Activated CD8-positive, alpha-beta T cell treated with anti-CD3 and anti-CD28 coated beads for 36 hours (primary cell): ENCODE data around the gene LIX1. TPM values are rescaled to one million over a fixed set of nuclear protein-coding genes. Genes with fewer than 3 reads are reported as not detected.

Experiments
- ATAC-seq: fragments of 200-7000 bp; cut with Tn5 transposase; one replicate; pipeline ENCODE4 v1.10.0; 2021; ENCODE audit warnings: mild to moderate bottlenecking, moderate library complexity
- CTCF ChIA-PET: fragments of 350-600 bp; sonication (Branson Sonifier 250); formaldehyde crosslinking; loops from one replicate; lab custom pipeline; 2021; ENCODE audit warnings: antibody characterized with exemption; lab: Charles Lee
- POLR2A ChIA-PET: fragments of 350-600 bp; sonication (Branson Sonifier 250); formaldehyde crosslinking; loops from one replicate; lab custom pipeline; 2021; ENCODE audit warnings: antibody characterized with exemption; lab: Charles Lee
- DNase-seq: peaks from one replicate; pipeline ENCODE4 v3.0.0-alpha.2; 2020
- H3K27ac Mint-ChIP-seq: one replicate; pipeline ENCODE4 v1.8.0; 2021; ENCODE audit warnings: mild to moderate bottlenecking, mixed read lengths
- H3K27me3 Mint-ChIP-seq: one replicate; pipeline ENCODE4 v1.8.0; 2021; ENCODE audit warnings: mixed read lengths
- H3K36me3 Mint-ChIP-seq: one replicate; pipeline ENCODE4 v1.8.0; 2021; ENCODE audit warnings: low read depth, mixed read lengths
- H3K4me1 Mint-ChIP-seq: one replicate; pipeline ENCODE4 v1.8.0; 2021; ENCODE audit warnings: low read depth, mixed read lengths
- H3K4me3 Mint-ChIP-seq: one replicate; pipeline ENCODE4 v1.8.0; 2021; ENCODE audit warnings: mild to moderate bottlenecking, moderate library complexity, mixed read lengths
- H3K9me3 Mint-ChIP-seq: one replicate; pipeline ENCODE4 v1.8.0; 2021; ENCODE audit warnings: mixed read lengths
- intact Hi-C: fragments of 100-400 bp; cut with micrococcal nuclease; formaldehyde crosslinking; loops from one replicate; pipeline ENCODE4 v1.10.0; 2022
- total RNA-seq, 2 experiments: library from RNA; stranded (reverse); gene quantifications; one replicate each; pipeline ENCODE4 v1.2.3, GENCODE V29; 2021
- TF ChIP-seq, protein P1 (sequence below): fragments of 200-600 bp; IDR thresholded peaks from one replicate; pipeline ENCODE4 v1.8.0; 2022; ENCODE audit warnings: antibody characterized with exemption, mild to moderate bottlenecking

The LIX1 gene
- total RNA-seq, 2 experiments from 2014 or later, result not detected

DNA sequence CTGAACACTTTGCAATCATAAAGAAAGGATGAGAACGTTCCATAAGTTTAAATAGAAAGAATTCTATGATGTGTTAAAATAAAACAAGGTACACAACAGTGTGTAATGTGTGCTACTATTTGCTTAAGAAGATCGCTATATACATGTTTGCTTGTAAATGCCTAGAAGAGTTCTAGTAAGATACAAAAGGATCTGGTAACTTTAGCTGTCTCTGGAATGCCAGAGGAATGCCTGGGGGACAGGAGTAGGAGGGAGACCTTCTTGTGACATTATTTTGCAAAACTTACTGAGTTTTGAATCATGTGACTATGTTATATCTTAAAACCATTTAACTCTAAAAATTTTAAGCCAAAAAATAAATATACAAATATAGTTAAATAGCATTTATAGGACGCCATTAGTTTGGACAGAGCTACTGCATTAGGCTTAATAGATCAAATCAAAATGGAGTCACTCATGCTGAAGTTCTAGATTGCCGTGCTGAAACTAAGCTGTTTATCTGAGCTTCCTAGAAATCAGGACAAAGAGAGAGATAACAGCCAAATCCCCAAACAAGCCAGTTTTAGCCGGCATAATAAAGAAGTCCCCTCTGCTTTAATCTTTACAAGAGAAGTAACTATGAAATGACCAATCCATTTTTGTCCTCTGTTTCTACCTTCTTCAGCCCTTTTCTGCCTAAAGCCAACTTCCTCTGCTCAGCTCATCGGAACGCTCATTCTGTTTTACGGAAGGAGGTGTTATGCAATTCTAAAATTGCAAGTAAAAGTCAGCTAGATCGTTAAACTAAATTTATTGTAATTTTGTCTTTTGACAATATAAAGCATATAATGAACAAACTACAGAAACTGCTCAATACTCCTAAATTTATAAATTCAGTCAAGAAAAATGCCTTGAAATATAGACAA, 44.8 kb downstream of the LIX1 start:
- no peak for DNase-seq
- H3K27ac Mint-ChIP-seq, result no peak overlapping the region
- ChIA-PET CTCF (interaction anchor here (1.2 to 2.8 kb wide), 3 partner anchors 9 to 229 kb away, joined by 3 to 10 read pairs (median 5); no protein-coding TSS in a partner anchor), POLR2A (no interaction called here)
- H3K27me3 Mint-ChIP-seq, result peaks cover 10% of the 10 kb centered on the region
- peaks cover 11% of the 10 kb centered on the region for H3K4me1 Mint-ChIP-seq
- H3K36me3 Mint-ChIP-seq, result no peaks in the 10 kb centered on the region
- no peaks in the 10 kb centered on the region for H3K9me3 Mint-ChIP-seq
- TF ChIP-seq, protein P1, sequence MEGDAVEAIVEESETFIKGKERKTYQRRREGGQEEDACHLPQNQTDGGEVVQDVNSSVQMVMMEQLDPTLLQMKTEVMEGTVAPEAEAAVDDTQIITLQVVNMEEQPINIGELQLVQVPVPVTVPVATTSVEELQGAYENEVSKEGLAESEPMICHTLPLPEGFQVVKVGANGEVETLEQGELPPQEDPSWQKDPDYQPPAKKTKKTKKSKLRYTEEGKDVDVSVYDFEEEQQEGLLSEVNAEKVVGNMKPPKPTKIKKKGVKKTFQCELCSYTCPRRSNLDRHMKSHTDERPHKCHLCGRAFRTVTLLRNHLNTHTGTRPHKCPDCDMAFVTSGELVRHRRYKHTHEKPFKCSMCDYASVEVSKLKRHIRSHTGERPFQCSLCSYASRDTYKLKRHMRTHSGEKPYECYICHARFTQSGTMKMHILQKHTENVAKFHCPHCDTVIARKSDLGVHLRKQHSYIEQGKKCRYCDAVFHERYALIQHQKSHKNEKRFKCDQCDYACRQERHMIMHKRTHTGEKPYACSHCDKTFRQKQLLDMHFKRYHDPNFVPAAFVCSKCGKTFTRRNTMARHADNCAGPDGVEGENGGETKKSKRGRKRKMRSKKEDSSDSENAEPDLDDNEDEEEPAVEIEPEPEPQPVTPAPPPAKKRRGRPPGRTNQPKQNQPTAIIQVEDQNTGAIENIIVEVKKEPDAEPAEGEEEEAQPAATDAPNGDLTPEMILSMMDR, result no peak
- intact Hi-C loops, result no loop called here
- no peak for ATAC-seq
- no peak overlapping the region for H3K4me3 Mint-ChIP-seq

DNA sequence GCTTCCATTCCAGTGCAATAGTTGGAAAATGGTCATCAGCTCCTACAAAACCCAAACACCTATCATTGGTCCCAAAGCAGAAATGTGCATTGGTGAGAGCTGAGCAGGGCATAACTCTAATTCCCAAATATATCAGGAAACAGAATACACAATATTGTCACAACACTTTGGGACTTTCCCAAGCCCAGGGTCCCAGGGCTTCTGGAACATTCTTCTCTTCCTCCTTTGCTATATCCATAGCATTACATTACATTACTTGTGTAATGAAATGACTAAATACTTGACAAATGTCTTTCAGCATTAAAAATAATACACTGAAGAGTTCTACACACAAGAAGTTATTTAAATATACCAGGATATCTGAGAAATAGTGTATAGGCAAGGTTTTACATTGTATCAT, 45.6 kb downstream of the LIX1 start:
- DNase-seq (no peak), ATAC-seq (no peak)
- Mint-ChIP-seq H3K9me3 (no peaks in the 10 kb centered on the region), H3K4me3 (no peak overlapping the region), H3K27ac (no peak overlapping the region), H3K27me3 (peaks cover 10% of the 10 kb centered on the region), H3K4me1 (peaks cover 11% of the 10 kb centered on the region), H3K36me3 (no peaks in the 10 kb centered on the region)
- ChIA-PET POLR2A (no interaction called here), CTCF (interaction anchor here (2.8 kb wide), 1 partner anchor 65 kb away, joined by 10 read pairs; no protein-coding TSS in a partner anchor)
- intact Hi-C loops, result no loop called here
- TF ChIP-seq, protein P1, result no peak

DNA sequence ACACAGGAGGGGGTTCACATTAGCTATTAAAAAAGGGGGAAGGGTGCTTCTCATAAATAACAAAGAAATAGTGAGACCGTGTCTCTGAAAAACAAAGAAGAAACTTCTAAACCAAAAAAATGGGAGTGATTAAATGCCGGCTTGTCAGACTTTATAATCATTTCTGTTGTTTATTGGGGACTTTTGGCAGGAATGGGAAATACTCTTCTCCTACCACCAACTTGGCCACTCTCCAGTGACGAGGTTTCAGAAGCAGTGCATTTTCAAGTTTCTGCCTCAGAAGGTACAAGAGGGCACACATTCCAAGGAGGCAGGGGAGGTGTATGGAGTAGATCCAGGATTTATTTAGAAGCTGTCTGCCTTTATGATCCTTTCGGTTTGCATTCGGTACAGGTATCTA, 46.2 kb downstream of the LIX1 start:
- Mint-ChIP-seq H3K4me1 (peaks cover 11% of the 10 kb centered on the region), H3K36me3 (no peaks in the 10 kb centered on the region), H3K27ac (no peak overlapping the region), H3K9me3 (no peaks in the 10 kb centered on the region), H3K4me3 (no peak overlapping the region), H3K27me3 (peaks cover 10% of the 10 kb centered on the region)
- ChIA-PET POLR2A (interaction anchor here (0.8 to 1.2 kb wide), 2 partner anchors 12 to 46 kb away, joined by 3 to 5 read pairs; partner anchors contain the start of gene LIX1), CTCF (interaction anchor here (1.2 to 2.8 kb wide), 2 partner anchors 65 to 227 kb away, joined by 5 to 10 read pairs; no protein-coding TSS in a partner anchor)
- TF ChIP-seq, protein P1, result no peak
- intact Hi-C loops, result no loop called here
- DNase-seq (no peak), ATAC-seq (no peak)

DNA sequence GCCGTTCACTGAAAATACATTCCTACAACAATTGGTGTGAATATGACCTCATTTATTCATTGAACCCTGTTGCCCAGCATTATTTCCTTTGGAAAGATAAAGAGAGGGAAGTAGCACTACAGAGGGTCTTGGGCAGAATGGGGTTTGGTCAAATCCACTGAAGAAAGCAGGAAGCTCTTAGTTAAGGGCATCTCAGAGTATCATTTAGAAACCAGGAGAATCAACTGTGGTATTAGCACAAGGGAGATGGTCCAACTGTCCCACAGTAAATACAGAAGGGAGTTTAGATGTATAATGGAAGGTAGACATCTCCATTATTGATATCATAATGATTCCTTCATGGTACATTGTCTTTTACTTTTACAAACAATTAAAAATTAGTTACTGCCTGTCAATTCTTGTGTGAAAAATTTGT, 47.1 kb downstream of the LIX1 start:
- no peaks in the 10 kb centered on the region for H3K9me3 Mint-ChIP-seq
- H3K4me1 Mint-ChIP-seq, result peaks cover 11% of the 10 kb centered on the region
- intact Hi-C loops, result no loop called here
- peaks cover 10% of the 10 kb centered on the region for H3K27me3 Mint-ChIP-seq
- POLR2A ChIA-PET, result interaction anchor here (0.8 to 1.6 kb wide), 4 partner anchors 11 to 375 kb away, joined by 3 to 5 read pairs (median 3); partner anchors contain the start of gene LIX1
- TF ChIP-seq, protein P1, result no peak
- DNase-seq (no peak), ATAC-seq (peak; percentile 38)
- CTCF ChIA-PET, result interaction anchor here (0.9 to 1.2 kb wide), 2 partner anchors 67 to 226 kb away, joined by 5 read pairs; no protein-coding TSS in a partner anchor
- peak overlapping the region; percentile 19 for H3K27ac Mint-ChIP-seq
- no peaks in the 10 kb centered on the region for H3K36me3 Mint-ChIP-seq
- H3K4me3 Mint-ChIP-seq, result no peak overlapping the region
